Measurements from ENCODE around the gene ZNF541.

ZNF541 gene

DNA sequence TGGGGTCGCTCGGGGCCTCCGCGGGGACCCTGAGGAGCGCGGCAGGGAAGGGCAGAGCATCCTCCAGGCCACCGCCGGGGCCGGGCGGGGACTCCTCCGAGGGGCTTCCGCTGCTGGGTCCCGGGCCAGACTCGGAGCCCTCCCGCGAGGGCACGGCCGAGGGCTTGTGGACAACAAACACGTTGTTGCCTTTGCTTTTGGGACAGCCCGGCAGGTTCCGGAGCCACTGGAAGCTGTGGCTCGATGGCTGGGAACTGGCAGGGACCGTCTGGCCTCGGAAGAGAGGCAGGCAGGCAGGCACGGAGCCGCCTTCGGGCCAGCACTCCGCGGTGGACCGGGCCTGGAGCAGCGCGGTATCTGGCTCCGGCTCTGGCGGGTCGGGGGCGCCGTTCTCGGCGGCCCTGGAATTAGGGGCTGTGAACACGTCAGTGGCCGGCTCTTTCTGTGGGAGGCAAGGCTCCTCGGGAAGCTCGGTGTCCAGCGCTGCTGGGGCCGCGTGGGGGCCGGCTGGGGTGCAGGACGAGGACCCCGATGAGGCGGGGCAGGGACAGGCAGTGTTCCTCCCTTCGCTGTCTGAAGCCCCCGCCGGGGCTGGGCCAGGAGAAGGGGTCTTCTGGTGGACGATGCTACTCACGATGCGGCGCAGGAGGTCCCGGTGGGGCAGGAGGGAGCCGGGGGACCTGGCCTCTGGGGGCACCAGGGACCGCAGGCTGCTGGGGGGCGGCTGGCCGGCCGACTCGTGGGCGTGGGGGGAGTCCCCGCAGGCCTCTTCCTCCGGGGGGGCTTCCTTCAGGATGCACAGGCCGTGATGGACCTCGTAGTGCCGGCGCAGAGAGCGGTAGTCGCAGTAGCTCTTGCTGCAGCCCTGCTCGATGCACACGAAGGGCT is 27.6 kb downstream of the ZNF541 start:
- DNase-seq (ENCODE audit: low spot score) = no peak

DNA sequence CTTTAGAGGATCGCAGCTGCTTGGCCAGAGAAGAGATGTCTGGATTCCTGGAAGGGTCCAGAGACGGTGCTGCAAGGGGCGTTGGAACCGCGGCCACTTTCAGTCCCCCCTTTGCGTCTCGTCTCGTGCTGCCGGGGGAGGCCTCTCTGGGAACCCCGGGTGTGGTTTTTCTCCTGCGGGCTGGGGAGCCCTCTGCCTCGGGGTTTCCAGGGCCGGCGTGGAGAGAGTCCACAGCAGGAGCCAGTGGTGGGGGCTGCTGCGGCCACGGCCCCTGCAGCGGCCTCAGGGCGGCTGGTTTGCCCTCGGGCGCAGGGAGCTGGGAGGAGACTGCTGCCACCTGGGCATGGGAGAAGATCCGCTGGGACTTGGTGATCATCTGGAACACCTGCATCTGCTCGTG is 28.5 kb downstream of the ZNF541 start:
- DNase-seq (ENCODE audit: low spot score) = no peak

DNA sequence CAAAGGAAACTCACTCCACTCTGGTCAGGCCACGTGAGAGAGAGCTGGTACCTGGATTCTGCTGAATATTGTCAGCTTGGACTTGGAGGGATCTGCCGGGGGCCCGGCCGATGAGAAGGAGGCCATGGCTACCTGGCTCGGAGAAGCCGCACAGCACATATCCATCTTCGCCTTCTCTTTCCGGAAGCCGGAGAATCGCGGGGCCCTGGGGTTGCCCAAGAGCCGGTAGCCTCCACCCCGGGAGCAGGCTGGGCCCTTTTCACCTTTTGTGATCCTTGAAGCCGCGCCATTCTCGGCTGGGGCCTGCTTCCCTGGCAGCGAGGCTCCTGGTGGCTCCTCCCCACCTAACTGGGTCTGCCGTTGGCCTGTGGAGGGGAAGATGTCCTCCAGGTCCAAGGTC is 28.9 kb downstream of the ZNF541 start:
- no peak for DNase-seq (ENCODE audit: low spot score)

DNA sequence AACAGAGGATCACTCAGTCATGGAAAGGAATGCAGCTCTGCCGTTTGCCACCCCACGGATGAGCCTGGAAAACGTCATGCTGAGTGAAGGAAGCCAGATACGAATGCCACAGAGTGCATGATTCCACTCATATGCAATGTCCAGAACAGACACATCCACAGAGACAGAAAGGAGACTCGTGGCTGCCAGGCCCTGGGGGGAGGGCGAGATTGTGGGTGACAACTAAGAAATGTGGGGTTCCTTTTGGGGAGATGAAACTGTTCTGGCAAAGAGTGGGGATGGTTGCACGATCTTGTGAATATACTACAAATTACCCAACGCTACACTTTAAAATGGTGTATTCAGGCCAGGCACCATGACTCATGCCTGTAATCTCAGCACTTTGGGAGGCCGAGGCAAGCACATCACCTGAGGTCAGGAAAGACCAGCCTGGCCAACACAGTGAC is 30.9 kb downstream of the ZNF541 start:
- no peak for DNase-seq (ENCODE audit: low spot score)

DNA sequence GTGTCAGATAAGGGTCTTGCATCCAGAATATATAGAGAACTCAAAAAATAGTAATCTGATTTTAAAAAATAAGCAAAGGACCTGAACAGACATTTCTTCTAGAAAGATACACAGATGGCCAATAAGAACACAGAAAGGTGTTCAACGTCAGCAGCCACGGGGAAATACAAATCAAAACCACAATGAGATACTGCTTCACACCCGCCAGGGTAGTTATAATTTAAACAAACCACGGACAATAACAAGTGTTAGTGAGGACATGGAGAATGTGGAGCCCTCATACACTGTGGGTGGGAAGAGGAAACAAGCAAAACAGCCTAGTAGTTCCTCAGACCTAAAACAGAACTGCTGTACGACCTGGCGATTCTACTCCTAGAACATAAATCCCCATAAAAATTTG is 31.4 kb downstream of the ZNF541 start:
- DNase-seq (ENCODE audit: low spot score) = no peak

DNA sequence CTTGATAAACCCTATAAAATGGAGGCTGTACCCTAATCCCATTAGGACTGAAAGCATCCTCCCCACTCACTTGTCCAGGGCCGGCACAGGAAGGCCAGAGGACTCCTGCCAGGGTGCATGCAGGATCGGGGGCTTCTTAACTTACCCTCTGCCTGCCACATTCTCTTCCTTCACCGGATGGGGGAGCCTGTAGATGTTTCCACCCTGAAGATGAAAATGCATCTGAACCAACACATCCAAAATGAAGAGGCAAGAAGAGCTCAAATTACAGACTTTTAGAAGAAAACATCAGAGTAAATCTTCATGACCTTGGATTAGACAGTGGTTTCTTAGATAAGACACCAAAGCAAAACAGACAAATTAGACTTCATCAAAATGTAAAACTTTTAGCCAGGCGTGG is 32.2 kb downstream of the ZNF541 start:
- DNase-seq (ENCODE audit: low spot score) = no peak

DNA sequence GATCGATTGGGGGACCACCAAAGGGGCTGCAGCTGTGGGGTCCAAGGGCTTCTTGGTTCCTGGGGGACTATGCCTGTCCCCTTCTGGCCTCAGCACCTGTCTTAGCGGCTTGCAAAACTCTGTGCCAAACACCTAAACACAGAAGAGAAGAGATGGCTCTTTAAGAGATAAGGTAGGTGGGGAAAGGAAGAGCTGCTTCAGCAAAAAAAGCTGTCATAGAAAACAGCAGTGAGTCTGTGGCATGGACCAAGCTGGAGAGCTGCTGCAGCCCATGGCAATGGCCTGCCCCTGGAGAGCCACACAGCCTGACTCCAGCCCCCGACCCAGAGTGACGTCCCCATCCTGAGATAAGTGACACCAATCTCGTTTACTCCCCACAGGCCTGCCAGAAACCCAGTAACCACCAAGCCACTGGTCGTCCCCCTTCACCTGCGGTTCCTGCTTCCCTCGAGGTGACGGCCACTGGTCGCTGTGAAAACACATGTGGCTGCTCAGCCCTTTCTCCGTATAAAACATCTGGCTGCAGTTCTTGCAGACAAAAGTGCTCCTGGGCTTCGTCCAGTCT is 33.1 kb downstream of the ZNF541 start:
- DNase-seq (ENCODE audit: low spot score) = no peak

DNA sequence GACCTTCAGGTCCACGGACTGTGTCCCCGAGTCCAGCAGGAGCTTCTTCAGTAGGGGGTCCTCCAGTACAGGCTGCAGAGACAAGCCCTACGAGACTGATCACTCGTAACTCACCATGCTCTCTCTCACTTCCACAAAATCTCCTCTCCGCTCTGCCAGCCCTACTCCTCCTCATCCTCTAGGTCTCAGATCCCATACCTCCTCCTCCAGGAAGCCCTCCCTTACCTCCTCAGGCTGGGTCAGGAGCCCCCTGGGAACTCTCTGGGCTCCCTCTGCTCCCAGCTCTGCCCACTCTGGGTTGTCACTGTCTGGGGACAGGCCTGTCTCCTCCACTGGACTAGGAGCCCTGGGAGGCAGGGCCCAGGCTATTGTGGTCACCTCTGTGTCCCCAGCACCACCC is 34.1 kb downstream of the ZNF541 start:
- DNase-seq (ENCODE audit: low spot score) = no peak

DNA sequence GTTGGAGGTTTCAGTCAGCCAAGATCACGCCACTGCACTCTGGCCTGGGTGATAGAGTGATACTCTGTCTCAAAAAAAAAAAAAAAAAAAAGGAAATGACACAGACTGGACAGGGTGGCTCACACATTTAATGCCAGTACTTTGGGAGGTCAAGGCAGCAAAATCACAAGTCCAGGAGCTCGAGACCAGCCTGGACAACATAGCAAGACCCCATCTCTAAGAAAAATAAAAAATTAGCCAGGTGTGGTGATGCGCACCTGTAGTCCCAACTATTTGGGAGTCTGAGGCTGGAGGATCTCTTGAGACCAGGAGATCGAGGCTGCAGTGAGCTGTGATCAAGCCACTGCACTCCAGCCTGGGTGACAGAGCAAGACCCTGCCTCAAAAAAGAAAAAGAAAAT is 35.5 kb downstream of the ZNF541 start:
- DNase-seq (ENCODE audit: low spot score) = no peak

DNA sequence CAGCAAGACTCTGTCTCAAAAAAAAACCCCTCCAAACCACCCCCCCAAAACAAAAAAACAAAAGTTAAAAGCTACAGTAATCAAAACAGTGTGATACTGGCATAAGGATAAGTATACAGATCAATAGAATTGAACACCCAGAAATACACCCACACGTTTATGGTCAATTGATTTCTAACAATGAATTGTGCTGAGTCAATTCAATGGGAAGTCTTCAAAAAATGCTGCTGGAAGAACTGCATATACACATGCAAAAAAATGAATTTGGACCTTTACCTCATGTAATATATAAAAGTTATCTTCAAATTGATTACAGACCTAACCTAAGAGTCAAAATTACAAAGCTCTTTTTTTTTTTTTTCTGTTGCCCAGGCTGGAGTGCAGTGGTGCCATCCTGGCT is 38.3 kb downstream of the ZNF541 start:
- no peak for DNase-seq (ENCODE audit: low spot score)

DNA sequence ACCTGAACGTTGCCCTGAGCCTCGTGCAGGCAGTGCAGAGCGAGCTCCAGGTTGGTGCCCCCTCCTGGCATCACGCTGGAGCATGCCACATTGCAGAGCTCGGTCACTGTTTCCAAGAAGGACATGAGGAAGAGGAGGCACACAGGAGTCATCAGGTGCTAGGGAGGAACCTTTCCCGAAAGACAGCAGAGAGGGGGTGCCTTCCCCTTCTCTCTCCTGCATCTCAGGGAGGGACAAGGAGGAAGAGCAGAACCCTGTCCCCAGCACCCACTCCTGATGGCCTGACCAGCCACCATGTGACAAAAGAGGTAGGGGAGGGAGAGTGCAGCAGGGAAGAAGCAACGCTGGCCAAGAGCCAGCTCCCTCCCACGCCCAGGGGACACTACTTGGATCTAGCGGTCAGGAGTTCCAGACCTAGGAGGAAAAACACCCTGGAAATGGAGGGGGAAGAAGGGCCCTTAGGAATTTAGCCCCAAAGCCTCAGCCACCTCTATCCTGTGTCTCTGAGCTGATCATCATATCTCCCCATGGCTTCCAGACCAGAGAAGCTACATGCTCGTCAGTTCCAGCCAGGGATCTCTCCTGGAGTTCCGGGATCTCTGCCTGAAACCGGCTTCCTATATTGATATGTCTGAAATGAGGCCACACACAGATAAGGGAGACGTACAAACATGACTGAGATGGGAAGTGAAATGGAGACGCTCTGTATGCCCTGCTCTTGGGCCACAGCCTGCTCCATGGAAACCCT is 41.1 kb downstream of the ZNF541 start:
- DNase-seq (ENCODE audit: low spot score) = no peak

DNA sequence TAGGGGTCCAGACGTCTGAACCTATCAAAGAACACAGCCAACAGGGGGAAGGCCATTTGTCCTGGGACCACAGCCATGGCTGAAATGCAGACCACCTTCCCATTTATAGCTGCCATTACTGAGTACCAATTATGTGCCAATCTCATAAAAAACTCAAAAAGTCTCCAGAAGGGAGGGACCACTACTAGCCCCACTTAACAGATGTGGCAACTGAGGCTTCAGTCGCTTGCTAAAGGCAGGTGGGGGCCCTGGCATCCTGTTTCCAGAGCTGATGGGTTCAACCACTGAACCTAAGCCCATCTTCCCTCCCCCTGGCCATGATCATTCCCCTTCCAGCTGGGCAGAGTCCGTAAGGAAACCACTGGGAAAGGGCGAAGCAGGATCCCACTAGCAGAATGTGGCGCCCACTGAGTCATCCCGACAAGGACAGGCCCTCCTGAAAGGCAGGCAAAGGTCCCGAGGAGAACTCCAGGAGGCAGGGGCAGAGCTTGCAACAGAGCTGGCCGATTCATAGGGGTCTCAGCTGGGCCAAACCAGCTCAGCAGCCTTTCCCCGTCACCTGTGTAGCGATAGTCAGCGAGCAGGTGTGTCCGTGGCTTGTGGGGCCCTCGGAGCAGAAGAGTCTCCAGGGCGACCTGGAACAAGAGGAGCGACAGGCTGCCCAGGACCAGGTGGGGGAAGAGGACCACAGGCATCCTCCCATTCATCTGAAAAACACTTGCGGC is 43.8 kb downstream of the ZNF541 start:
- DNase-seq (ENCODE audit: low spot score) = no peak

DNA sequence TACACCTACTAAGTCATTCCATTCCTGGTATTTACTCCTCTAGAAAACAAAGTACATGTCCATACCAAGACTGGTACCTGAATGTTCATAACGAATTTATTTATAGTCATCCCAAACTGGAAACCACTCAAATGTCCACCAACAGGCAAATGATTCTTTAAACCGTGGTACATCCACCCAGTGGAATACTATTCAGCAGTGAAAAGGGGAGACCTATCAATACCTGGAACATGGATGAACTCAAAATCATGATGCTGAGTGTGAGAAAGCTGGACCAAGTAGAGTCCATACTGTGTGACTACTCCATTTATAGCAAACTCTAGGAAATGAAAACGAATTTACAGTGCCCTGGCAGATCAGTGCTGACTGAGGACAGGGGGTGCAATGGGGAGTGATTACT is 46.1 kb downstream of the ZNF541 start:
- DNase-seq (ENCODE audit: low spot score) = no peak

DNA sequence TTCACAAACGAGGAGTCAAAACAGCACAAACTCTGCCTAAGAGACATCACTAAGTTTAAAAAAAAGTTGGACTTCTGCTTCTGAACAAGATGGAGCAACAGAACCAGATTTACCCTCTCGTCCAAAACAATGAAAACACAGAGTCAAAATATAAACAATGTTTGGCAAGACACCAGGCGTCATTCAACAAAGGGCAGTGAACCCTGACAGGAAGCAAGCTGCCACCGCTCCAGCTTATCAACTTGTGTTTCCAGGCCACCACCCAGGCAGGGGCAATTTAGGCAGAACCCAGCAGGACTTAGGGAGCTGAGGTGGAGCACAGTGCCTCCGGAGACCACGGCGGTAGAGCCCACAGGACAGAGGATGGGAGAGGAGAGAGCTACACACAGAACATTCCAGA is 49.5 kb downstream of the ZNF541 start:
- no peak for DNase-seq (ENCODE audit: low spot score)

Measured in COLO829 (cell line).